RWPE2 (cell line): ENCODE measurements around the gene IL4I1.

Source experiments
- ATAC-seq: fragments of 200-7000 bp; cut with Tn5 transposase; 3 replicates; pipeline ENCODE4 v1.9.1; 2021; ENCODE audit warnings: low read depth
- DNase-seq: peaks from one replicate; pipeline ENCODE4 v3.0.0-alpha.2; 2020; ENCODE audit warnings: low spot score
- H3K27ac ChIP-seq: fragments of 450-650 bp; 2 replicates; pipeline ENCODE4 v1.5.1; 2017; ENCODE audit warnings: mild to moderate bottlenecking; ENCODE audit not compliant: poor library complexity, severe bottlenecking
- H3K27me3 ChIP-seq: fragments of 250-450 bp; sonication (Bioruptor Pico); 2 replicates; pipeline ENCODE4 v1.5.1; 2021; ENCODE audit warnings: mild to moderate bottlenecking, moderate library complexity; ENCODE audit not compliant: insufficient read depth, poor library complexity, severe bottlenecking
- H3K36me3 ChIP-seq: fragments of 250-450 bp; sonication (Bioruptor Pico); 2 replicates; pipeline ENCODE4 v1.5.1; 2020; ENCODE audit warnings: low read depth, mild to moderate bottlenecking, moderate library complexity
- H3K4me1 ChIP-seq: fragments of 250-450 bp; sonication (Bioruptor Pico); 2 replicates; pipeline ENCODE4 v1.5.1; 2021; ENCODE audit warnings: mild to moderate bottlenecking, moderate library complexity; ENCODE audit not compliant: insufficient read depth, poor library complexity, severe bottlenecking
- H3K4me3 ChIP-seq: fragments of 250-450 bp; sonication (Bioruptor Pico); 2 replicates; pipeline ENCODE4 v1.5.1; 2021; ENCODE audit warnings: mild to moderate bottlenecking, moderate library complexity; ENCODE audit not compliant: severe bottlenecking
- H3K9me3 ChIP-seq: fragments of 250-450 bp; sonication (Bioruptor Pico); 2 replicates; pipeline ENCODE4 v1.5.1; 2021; ENCODE audit warnings: mild to moderate bottlenecking, moderate library complexity; ENCODE audit not compliant: severe bottlenecking
- CTCF ChIP-seq: fragments of 450-650 bp; IDR thresholded peaks from one replicate; pipeline ENCODE4 v1.5.1; 2017; ENCODE audit warnings: mild to moderate bottlenecking, moderate library complexity; ENCODE audit not compliant: poor library complexity, severe bottlenecking

The IL4I1 gene

GRCh38 chr19:49879243-49879963, 17.3 kb downstream of the IL4I1 start:
- DNase-seq (no peak), ATAC-seq (no peak)
- Histone ChIP-seq H3K4me3 (no peak overlapping the region), H3K27ac (no peak overlapping the region), H3K27me3 (no peaks in the 10 kb centered on the region), H3K36me3 (peaks cover 38% of the 10 kb centered on the region), H3K4me1 (no peaks in the 10 kb centered on the region), H3K9me3 (no peaks in the 10 kb centered on the region)
- TF ChIP-seq CTCF, result no peak

DNA sequence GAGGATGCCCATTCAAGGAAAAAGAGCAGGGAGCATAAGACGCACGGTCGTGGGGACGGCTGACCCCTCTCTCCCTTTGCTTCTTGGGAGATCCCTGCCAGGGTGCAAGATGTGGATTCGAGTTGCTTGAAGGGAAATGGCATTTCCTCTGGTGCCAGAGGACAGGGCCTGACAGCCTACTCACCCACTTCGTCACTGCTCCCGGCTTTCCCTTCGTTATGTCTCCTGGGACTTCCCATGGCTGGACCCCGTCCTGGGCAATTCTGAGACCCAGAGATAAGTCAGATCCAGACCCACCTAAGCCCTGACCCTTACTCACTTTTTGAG, 18.0 kb downstream of the IL4I1 start:
- H3K9me3 ChIP-seq, result no peaks in the 10 kb centered on the region
- no peak for TF ChIP-seq CTCF
- ATAC-seq (no peak), DNase-seq (no peak)
- no peaks in the 10 kb centered on the region for H3K27me3 ChIP-seq
- peak overlapping the region; percentile 81 for H3K27ac ChIP-seq
- H3K36me3 ChIP-seq, result peaks cover 34% of the 10 kb centered on the region
- no peaks in the 10 kb centered on the region for H3K4me1 ChIP-seq
- peak overlapping the region; percentile 88 for H3K4me3 ChIP-seq

GRCh38 chr19:49877879-49878743, 18.6 kb downstream of the IL4I1 start:
- TF ChIP-seq CTCF, result no peak
- Histone ChIP-seq H3K36me3 (peaks cover 28% of the 10 kb centered on the region), H3K27ac (peak overlapping the region; percentile 81), H3K4me3 (peak overlapping the region; percentile 88), H3K9me3 (no peaks in the 10 kb centered on the region), H3K4me1 (no peaks in the 10 kb centered on the region), H3K27me3 (no peaks in the 10 kb centered on the region)
- peak; percentile 73 for ATAC-seq
- peak; percentile 98 for DNase-seq

- Histone ChIP-seq H3K27ac (peak within 1 kb of the TSS; percentile 81), H3K36me3 (peaks cover 19% of the 10 kb centered on the region), H3K27me3 (no peaks in the 10 kb centered on the region), H3K4me1 (no peaks in the 10 kb centered on the region), H3K9me3 (no peaks in the 10 kb centered on the region), H3K4me3 (peak within 1 kb of the TSS; percentile 88)
- peak; percentile 65 for ATAC-seq
- peak; percentile 99 for DNase-seq
- no peak for TF ChIP-seq CTCF
Measured at GRCh38 chr19:49877020-49877878, 19.4 kb downstream of the IL4I1 start, which contains the start of the genes AKT1S1 and TBC1D17. TSS of gene AKT1S1 (minus strand) at chr19:49877355. CDS start at chr19:49873295, 4,060 bp downstream. TSS of gene TBC1D17 (plus strand) at chr19:49877702. CDS start at chr19:49877724, 22 bp downstream.
